HG02759 (cell line): Measurements from ENCODE around the gene PPP2R3A.
"Not testable (repeated sequence)": the region's sequence is repeated elsewhere in the genome, so short reads cannot be mapped to it uniquely, and the experiment has no call there.

Source experiments
- ATAC-seq: cut with Tn5 transposase; IDR thresholded peaks from one replicate; pipeline ENCODE4 v1.9.1; 2021; ENCODE audit warnings: mild to moderate bottlenecking, moderate library complexity; ENCODE audit not compliant: unreplicated experiment

The PPP2R3A gene, protein sequence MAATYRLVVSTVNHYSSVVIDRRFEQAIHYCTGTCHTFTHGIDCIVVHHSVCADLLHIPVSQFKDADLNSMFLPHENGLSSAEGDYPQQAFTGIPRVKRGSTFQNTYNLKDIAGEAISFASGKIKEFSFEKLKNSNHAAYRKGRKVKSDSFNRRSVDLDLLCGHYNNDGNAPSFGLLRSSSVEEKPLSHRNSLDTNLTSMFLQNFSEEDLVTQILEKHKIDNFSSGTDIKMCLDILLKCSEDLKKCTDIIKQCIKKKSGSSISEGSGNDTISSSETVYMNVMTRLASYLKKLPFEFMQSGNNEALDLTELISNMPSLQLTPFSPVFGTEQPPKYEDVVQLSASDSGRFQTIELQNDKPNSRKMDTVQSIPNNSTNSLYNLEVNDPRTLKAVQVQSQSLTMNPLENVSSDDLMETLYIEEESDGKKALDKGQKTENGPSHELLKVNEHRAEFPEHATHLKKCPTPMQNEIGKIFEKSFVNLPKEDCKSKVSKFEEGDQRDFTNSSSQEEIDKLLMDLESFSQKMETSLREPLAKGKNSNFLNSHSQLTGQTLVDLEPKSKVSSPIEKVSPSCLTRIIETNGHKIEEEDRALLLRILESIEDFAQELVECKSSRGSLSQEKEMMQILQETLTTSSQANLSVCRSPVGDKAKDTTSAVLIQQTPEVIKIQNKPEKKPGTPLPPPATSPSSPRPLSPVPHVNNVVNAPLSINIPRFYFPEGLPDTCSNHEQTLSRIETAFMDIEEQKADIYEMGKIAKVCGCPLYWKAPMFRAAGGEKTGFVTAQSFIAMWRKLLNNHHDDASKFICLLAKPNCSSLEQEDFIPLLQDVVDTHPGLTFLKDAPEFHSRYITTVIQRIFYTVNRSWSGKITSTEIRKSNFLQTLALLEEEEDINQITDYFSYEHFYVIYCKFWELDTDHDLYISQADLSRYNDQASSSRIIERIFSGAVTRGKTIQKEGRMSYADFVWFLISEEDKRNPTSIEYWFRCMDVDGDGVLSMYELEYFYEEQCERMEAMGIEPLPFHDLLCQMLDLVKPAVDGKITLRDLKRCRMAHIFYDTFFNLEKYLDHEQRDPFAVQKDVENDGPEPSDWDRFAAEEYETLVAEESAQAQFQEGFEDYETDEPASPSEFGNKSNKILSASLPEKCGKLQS (N-terminal part only)

DNA sequence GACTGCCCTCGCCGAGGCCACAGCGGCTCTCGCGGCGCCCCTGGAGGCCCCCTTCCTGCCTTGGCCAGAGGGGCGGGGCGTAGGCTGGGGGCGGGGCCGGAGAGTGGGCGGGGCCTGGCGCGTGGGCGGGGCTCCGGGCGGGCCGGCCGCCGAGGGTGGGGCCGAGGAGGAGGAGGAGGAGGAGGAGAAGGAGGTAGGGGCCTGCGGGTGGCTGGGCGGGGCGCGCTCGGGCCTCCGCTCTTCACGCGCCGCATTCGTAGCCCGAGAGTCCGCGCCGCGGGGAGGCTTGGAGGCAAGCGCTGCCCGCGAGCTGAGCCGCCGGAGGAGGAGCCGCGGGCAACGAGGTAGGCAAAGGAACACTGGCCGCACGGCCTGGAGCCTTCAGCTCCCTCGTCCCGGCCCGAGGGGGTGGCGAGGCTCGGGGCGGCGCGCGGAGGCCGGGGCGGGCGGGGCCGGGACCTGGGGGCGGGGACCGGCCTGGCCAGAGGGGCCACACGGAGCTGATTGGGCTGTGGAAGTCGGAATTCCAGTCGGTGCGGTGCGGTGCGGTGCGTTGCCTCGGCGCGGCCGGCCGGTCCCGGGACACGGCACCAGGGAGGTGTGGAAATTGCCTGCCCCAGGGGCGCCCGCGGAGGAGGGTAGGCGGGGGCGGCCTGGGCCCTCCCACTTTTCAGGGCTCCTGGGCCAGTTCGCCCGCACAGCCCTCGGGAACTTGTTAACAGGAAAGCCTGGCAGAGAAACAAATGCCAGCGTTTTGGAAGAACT lies at the start of gene PPP2R3A:
PPP2R3A (plus strand) TSS at position 223 of the 765 bp plus-strand sequence. CDS start 35,771 bp downstream, outside the sequence.
- ATAC-seq = peak; percentile 84

DNA sequence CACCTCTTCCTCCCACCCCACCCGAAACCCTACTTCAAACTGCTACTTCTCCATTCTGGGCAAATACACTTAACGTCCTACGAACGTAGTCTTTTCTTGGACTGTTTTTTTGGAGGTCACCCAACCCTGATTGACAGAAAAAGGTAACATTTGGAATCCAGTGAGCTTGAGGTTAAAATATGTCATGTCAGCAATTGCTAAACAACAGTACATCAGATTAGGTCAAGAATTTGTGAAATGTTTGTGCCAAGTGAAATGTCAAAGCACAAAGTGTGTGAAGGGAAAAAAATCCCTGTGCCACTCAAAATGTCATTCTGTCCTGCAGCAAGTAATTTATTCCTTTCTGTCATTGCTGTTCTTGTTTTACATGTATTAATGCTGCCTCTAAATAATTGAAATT lies 49.2 kb upstream of the PPP2R3A start:
- ATAC-seq = no peak

DNA sequence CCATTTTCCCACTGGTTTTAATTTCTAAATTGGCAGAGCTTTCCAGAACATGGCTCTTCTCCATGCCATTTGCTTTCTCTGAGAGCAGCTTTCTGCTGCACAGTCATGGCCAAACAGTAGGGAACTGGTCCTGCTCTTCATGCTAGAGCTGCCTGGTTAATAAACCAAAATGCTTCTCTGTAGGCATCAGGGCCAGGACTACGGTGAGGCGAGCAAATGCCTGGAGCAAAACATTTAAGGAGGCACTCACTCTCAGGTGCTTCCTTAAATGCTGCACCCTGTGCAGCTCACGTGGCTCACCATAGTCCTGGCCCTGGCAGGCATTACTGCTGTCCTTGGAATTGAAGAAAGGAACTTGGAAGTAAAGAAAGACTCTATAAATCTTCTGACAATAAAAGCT lies 48.5 kb upstream of the PPP2R3A start:
- ATAC-seq = no peak

DNA sequence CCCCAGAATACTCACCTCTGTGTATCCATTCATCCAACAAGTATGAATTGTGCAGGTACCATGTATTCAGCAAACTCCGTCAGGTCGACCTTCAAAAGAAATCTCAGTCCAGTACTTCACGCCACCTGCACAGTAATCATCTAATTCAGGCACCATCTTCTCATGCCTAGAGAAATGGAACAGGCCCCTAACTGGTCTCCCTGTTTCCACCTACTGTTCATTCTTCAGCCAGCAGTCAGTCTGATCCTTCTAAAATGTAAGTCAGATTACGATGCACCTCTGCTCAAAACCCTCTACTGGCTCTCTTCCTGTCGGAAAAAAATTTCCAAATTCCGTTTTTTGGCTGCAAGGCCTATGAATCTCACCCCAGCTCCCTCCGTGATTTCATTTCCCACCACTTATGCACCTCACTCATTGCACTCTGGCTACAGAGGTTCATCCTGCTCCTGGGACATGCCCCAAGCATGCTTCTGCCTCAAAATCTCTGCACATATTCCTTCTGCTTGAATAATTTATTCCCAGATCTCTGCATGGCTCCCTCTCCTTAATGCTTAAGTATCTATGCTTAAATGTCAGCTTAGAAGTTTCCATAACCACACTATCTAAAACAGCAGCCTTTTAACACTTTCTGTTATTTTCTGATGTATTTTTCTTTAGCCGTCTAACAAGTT lies 47.5 kb upstream of the PPP2R3A start:
- no peak for ATAC-seq

DNA sequence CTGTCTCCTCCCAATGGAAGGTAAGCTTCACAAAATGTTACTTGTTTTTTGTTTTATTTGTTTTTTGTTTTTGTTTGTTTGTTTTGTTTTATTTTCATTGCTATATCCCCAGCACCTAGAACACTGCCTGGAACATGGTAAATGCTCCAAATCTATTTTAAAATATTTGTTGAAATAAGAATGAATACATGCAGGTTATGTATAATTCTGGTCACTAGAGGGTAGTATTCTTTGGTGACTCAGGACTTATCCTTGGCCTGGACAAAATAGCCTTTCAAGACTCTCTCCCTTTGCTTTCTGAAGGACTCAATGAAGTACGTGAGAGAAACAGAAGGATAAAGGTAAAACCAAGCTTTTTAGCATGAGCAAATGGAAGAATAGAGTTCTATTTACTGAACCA lies 46.9 kb upstream of the PPP2R3A start:
- ATAC-seq = no peak

DNA sequence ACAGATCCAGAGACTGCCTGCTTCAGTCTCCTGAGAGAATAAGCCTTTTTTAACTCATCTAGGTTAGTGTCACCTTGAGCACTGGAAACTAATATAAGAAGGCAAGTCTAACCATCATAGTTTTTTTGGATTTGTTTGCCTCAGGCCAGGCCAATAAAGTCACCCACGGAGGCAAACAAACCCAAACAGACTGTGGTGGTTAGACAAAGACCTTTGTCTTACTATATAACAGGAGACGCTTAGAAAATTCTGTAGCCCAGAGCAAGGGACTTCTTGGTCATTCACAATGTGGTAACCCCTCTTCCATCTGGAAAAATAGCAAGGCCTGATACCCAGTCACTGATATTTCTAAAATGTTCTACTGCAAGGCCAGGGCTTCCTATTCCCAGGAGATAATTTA lies 45.3 kb upstream of the PPP2R3A start:
- ATAC-seq = no peak

DNA sequence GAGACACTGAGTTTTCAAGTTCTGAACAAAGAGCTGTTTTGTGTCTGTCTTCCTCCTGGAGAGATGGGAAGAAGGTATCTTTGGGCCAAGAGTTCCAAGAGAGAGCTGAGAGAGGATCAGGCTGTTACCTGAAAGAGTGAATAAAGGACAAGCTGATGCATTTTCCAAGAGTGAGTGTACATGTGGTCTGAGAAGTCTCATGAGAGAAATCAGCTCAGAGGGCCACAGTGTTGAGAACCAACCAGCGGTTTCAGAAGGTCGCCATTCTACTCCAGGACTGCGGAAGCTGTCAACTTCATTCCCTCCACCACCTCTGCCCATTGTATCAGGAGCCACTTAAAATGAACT lies 42.7 kb upstream of the PPP2R3A start:
- ATAC-seq = no peak

DNA sequence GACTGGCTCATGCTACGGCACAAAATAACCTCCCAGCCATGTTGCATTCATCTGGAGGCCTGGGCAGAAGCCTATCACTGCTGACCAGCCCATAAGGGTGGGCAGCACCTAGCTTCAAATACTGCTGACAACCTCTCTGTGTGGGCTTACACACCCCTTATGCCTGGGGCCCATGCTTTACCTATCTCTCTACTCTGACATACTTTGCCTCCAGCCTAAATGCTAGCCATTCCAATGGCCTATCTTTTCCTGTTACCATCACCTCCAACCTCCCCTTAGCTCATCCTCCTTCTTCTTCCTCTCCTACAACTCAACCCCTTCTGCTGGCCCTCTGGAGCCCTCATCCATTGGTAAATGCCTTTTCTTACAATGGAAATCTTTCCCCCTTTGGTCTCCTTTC lies 41.0 kb upstream of the PPP2R3A start:
- no peak for ATAC-seq

DNA sequence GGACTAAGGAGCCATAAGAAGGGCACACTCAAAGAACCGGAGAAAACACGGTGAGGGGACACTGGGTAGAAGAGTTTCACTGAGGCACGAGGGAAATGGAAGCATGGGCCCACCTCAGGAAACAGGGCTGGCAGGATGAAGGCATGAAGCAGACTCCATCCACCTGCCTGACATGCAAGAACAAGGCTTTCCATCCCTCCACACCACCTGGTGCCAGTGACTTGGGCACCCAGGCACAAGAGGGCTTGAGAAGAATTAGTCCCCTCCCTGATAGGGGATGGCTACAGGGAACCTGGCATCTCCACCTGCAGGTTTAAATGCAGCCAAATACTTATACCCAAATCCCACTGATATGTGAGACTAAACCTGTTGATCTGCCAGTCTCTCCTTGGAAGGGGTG lies 38.9 kb upstream of the PPP2R3A start:
- ATAC-seq = no peak

DNA sequence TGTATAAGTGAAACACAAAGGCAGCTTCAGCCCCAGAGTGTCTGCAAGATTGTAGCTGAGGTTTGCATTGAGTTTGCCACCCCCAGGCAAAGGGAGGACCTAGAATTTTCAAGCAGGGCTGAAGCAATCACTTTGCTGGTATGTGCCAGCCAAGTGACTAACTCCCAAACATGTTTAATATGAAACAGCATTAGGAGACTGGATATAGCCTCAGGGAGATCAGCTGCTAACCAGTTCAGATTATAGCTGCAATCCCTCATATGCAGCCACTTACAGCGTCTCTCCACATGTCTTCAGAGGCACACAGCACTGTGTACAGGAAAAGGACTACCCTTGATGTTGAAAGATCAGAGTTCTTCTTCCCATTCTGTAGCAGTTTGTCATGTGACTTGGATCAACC lies 38.4 kb upstream of the PPP2R3A start:
- no peak for ATAC-seq

DNA sequence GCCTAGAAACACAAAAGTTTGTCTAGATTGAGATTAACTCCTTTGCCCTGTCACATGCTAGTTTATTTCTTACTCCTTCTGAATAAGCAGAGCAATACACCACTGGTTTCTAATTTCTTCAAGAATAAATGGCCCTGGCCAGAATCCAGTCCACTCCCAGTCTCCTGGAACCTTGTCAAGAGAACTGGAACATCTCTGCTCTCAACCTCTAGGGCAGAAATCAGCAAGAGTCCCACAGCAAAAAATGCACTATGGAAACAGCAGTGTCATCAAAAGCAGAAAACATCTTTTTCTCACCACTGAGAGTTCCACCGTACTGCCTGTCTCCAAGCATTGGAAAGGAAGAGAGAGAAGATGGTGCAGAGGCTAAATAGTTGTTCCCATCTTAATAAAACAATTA lies 35.9 kb upstream of the PPP2R3A start:
- no peak for ATAC-seq

DNA sequence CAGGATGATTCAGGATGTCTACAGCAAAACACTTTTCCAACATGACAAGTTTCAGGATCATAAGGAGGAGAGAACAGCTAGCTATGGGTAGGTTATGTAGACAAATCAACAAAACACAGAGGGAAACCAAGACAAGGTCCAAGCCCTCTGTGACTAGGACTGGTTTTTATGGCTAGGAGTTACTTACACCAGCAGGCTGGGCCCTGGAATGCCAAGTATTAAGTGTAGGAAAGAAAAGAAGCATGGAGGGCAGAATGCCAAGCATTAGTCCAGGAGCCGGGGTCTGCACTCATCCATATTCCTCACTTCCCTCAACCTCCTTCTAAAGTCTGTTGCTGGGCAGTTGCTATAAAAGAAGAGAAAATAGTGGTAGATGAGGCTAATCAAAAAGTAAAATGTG lies 35.3 kb upstream of the PPP2R3A start:
- ATAC-seq = no peak

DNA sequence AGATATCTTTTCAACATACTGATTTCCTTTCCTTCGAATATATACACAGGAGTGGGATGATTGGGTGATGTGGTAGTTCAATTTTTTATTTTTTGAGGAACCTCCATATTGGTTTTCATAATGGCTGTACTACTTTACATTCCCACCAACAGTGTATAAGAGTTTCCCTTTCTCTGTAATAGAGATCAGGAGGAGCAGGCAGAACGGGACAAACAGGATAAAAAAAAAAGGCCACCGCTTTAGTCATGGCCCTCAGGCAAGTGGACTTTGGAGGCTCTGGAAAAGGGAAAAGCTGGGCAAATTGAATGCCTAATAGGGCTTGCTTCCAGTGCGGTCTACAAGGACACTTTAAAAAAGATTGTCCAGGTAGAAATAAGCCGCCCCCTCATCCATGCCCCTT lies 30.4 kb upstream of the PPP2R3A start:
- not testable (repeated sequence) for ATAC-seq

DNA sequence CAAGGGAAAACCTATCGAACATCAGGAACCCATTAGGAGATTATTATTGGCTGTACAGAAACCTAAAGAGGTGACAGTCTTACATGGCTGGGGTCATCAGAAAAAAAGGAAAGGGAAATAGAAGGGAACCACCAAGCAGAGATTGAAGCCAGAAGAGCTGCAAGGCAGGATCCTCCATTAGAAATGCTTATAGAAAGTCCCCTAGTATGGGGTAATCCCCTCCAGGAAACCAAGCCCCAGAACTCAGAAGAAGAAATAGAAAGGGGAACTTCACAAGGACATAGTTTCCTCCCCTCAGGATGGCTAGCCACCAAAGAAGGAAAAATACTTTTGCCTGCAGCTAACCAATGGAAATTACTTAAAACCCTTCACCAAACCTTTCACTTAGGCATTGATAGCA lies 27.8 kb upstream of the PPP2R3A start:
- ATAC-seq = not testable (repeated sequence)

DNA sequence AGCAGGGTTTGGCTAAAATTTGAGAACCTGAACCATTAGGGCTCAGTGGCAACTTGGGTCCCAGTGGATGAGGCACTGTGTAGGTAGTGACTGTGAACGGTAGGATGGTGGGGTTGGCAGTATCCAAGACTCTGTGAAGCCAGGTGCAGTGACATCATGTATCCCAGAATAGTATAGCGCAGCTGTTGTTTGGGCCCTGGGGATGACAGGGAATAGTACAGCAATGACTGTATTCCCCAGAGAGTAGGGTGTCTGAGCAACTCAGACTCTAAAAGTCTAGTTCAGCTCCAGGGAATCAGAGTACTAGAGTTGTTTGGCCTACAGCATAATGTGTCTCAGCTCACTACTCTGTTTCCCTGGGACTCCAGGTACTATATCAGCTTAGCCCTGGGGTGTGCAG lies 20.7 kb upstream of the PPP2R3A start:
- ATAC-seq = no peak

DNA sequence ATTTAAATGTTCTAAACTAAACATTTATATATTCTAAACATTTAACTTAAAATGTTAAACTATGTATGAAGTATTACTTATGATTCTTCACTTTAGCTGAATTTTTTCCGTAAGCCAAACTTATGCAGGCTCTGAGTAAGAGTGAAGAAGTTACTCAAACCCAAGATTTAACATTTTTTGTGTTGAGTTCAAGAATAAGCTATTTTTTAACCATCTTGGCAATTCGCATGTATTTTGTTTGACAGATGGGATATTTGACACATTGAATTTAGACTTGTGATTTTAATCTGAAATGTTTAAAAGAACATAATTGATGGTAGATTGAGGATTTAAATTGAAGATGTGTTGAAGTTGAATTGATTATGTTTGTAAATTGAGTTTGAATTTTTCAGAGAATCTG lies 14.6 kb upstream of the PPP2R3A start:
- ATAC-seq = no peak

DNA sequence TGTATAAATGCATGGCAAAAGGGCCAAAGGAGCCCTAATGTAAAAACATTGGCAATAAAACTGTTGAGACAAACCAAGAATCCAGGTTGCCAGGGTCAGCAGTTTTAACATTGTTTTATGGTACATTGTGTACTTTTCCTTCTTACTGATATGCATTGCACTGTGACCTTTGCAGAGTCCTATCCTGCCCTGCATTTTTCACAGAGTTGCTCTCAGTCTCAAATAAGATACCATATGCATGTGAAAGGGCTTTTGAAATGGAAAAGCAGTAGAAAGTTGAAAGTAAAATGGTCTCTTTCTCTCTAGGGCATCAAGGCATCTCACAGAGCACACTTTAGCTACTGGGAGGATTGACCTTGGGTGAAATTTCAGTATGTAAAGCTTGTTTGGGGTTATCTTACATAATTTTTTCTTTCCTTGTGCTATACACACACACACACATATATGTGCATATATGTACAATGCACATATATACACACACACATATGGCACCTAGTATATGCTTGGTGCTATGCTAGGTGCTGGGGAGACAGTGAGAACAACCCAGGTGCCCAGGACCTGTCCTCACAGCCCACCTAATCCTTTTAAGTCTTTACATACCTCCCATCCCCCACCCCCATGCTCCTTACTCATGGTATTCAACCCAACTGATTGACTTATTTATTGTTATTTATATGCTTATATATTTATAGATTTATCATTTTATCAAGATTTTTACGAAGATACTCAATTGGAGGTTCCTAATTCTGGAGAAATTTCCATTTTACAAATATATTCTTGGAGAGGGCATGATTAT lies 1.2 kb upstream of the PPP2R3A start:
- ATAC-seq = no peak

DNA sequence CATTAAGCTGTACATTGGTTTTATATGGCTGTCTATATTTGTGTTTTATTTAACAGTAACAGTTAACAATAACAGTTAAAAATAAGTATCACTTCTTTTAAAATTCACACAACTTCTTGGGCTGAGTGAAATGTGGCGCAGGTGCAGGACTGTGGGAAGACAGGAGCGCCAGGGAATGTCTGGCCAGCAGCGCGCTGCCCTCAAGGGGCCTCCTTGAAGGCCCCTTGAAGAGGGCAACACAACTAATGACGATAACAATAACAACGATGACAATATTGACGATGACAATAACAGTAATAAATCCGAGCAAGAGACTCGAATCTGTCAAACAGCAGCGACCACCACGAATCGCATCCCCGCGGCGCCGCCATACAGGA lies 411 bp upstream of the PPP2R3A start:
- ATAC-seq = no peak

DNA sequence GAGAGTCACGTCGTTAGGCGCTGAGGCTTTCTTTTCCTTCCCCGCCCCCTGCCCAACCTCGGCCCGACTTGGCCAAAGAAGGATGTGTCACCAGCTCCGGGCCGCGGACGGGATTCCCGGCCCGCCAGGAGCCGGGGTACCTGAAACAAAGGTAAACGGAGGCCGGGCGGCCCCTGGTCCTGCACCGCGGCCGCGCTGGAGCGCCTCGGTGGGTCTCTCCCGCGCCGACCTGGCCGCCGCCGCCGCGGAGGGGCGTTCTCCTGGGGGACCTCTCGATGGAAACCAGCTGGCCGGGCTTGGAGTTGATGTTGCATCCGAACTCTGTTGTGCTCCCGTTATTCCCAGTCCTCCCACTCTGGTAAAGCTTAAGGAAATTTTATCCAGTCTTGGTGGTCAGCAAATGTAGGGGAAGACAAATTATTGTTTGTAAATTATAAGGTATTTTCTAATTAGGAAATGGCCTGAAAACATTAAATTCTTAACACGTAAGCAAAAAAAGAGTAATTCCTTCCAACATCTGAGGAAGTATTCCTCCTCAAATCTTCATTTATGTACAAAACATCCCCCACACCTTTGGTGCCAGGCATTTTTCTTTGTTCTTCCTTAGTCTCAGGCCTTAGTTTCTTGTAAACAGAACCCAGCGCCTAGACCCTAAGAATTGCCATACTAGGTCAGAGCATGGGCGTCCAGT lies 888 bp downstream of the PPP2R3A start:
- ATAC-seq = peak; percentile 7
